CD14-positive monocyte (primary cell): ENCODE measurements around the gene IRS1. TPM values are rescaled to one million over a fixed set of nuclear protein-coding genes. Genes with fewer than 3 reads are reported as not detected.

ENCODE experiments used
- DNase-seq, 3 donors: peaks; one replicate each; pipeline ENCODE4 v3.0.0-alpha.2; 2011 to 2022
- H2AFZ ChIP-seq: 2 replicates; pipeline ENCODE4 v1.6.0; 2012; ENCODE audit warnings: mild to moderate bottlenecking, low read depth, low read length, inconsistent platforms; ENCODE audit not compliant: insufficient read depth, poor library complexity, severe bottlenecking
- H3K27ac ChIP-seq, 2 donors: 1 replicate in 1 of 2; 2 replicates in 1 of 2; pipeline ENCODE4 v1.5.1; 2012 to 2013; ENCODE audit warnings: low read length in 2 of 2, control low read depth in 1 of 2, inconsistent platforms in 1 of 2, low read depth in 1 of 2, mild to moderate bottlenecking in 1 of 2
- H3K27me3 ChIP-seq, 2 donors: one replicate each; pipeline versions ENCODE4 v1.6.0 to v1.6.1; 2011 to 2013; ENCODE audit warnings: low read length in 2 of 2; ENCODE audit not compliant: control insufficient read depth in 2 of 2, insufficient read depth in 2 of 2
- H3K36me3 ChIP-seq, 2 donors: replicated peaks in 1 of 2; 1 replicate in 1 of 2; 2 replicates in 1 of 2; pipeline versions ENCODE4 v1.5.1 to v1.6.1; 2012 to 2013; ENCODE audit warnings: low read length in 2 of 2, control low read depth in 1 of 2, inconsistent platforms in 1 of 2, mild to moderate bottlenecking in 1 of 2; ENCODE audit not compliant: insufficient read depth in 2 of 2, control insufficient read depth in 1 of 2
- H3K4me1 ChIP-seq, 2 donors: 1 replicate in 1 of 2; 2 replicates in 1 of 2; pipeline versions ENCODE4 v1.5.1 to v1.6.1; 2012 to 2013; ENCODE audit warnings: low read length in 2 of 2, control low read depth in 1 of 2, inconsistent platforms in 1 of 2, mild to moderate bottlenecking in 1 of 2, moderate library complexity in 1 of 2; ENCODE audit not compliant: insufficient read depth in 2 of 2, control insufficient read depth in 1 of 2
- H3K4me2 ChIP-seq: replicated peaks from 2 replicates; pipeline ENCODE3; 2012; ENCODE audit warnings: low read length, moderate library complexity, mild to moderate bottlenecking; ENCODE audit not compliant: poor library complexity, severe bottlenecking; ENCODE audit errors: extremely low read depth
- H3K4me3 ChIP-seq, 3 experiments: fragments of 200-600 bp in 1 of 3; sonication (generic) in 1 of 3; replicated peaks in 1 of 3; 1 replicate in 2 of 3; 2 replicates in 1 of 3; pipeline ENCODE4 v1.5.1; 2011 to 2013; ENCODE audit warnings: low read length in 3 of 3, mild to moderate bottlenecking in 3 of 3, control low read depth in 2 of 3, low read depth in 2 of 3, inconsistent platforms in 1 of 3, moderate library complexity in 1 of 3
- H3K79me2 ChIP-seq: 2 replicates; pipeline ENCODE4 v1.6.0; 2012; ENCODE audit warnings: mild to moderate bottlenecking, control low read depth, inconsistent platforms, low read length, moderate library complexity; ENCODE audit not compliant: insufficient read depth
- H3K9ac ChIP-seq: 2 replicates; pipeline ENCODE4 v1.6.0; 2017; ENCODE audit warnings: low read length, mild to moderate bottlenecking; ENCODE audit not compliant: insufficient read depth, poor library complexity, severe bottlenecking
- H3K9me3 ChIP-seq, 2 donors: replicated peaks in 1 of 2; 1 replicate in 1 of 2; 2 replicates in 1 of 2; pipeline versions ENCODE4 v1.5.1 to v1.6.1; 2012 to 2013; ENCODE audit warnings: low read length in 2 of 2, control low read depth in 1 of 2; ENCODE audit not compliant: control insufficient read depth in 1 of 2, insufficient read depth in 1 of 2
- H4K20me1 ChIP-seq: 2 replicates; pipeline ENCODE4 v1.6.0; 2012; ENCODE audit warnings: mild to moderate bottlenecking, low read length, control low read depth, moderate library complexity; ENCODE audit not compliant: insufficient read depth
- H3K27ac Mint-ChIP-seq, 7 donors: one replicate each; pipeline ENCODE4 v1.8.0; 2020; ENCODE audit warnings: mild to moderate bottlenecking in 7 of 7, mixed read lengths in 7 of 7, moderate library complexity in 6 of 7, inconsistent platforms in 2 of 7
- H3K27me3 Mint-ChIP-seq, 3 donors: one replicate each; pipeline ENCODE4 v1.8.0; 2021 to 2022; ENCODE audit warnings: low read depth in 3 of 3, mild to moderate bottlenecking in 3 of 3, mixed read lengths in 3 of 3, moderate library complexity in 3 of 3, inconsistent platforms in 1 of 3
- H3K36me3 Mint-ChIP-seq, 2 donors: one replicate each; pipeline ENCODE4 v1.8.0; 2020; ENCODE audit warnings: mixed read lengths in 2 of 2, inconsistent platforms in 1 of 2, mild to moderate bottlenecking in 1 of 2
- H3K4me1 Mint-ChIP-seq: one replicate; pipeline ENCODE4 v1.8.0; 2020; ENCODE audit warnings: mild to moderate bottlenecking, mixed read lengths
- H3K4me3 Mint-ChIP-seq, 2 donors: one replicate each; pipeline ENCODE4 v1.8.0; 2020; ENCODE audit warnings: mild to moderate bottlenecking in 2 of 2, mixed read lengths in 2 of 2, moderate library complexity in 1 of 2
- H3K9me3 Mint-ChIP-seq, 7 donors: one replicate each; pipeline ENCODE4 v1.8.0; 2020 to 2022; ENCODE audit warnings: mixed read lengths in 7 of 7, mild to moderate bottlenecking in 6 of 7, moderate library complexity in 6 of 7, inconsistent platforms in 2 of 7
- WGBS: methylation state at CpG from one replicate; pipeline ENCODE4 v1.1.5; 2013; ENCODE audit warnings: missing lambda C conversion rate; ENCODE audit not compliant: insufficient coverage; 5-methylcytosine and 5-hydroxymethylcytosine counted together
- intact Hi-C, 2 donors: fragments of 100-400 bp; cut with micrococcal nuclease; formaldehyde crosslinking; loops; one replicate each; pipeline versions ENCODE4 v1.15.0 to v1.15.1; 2023
- polyA plus RNA-seq, 3 donors: library from polyadenylated mRNA; depleted of rRNA in 1 of 3; unstranded in 2 of 3; stranded (reverse) in 1 of 3; fragments of 300-500 nt in 2 of 3; fragments of >200 nt in 1 of 3; fragmentation: Illumina TruSeq in 2 of 3; gene quantifications; 1 replicate in 2 of 3; 2 replicates in 1 of 3; pipeline ENCODE4 v1.2.3, GENCODE V29; 2012 to 2021
- TF ChIP-seq, protein P1 (sequence below): fragments of 200-600 bp; IDR thresholded peaks from one replicate; pipeline ENCODE4 v1.8.0; 2022; ENCODE audit warnings: antibody characterized with exemption, mild to moderate bottlenecking

IRS1 gene
- polyA plus RNA-seq, 3 donors, result 0.10 to 0.19 TPM; not detected in 1

DNA sequence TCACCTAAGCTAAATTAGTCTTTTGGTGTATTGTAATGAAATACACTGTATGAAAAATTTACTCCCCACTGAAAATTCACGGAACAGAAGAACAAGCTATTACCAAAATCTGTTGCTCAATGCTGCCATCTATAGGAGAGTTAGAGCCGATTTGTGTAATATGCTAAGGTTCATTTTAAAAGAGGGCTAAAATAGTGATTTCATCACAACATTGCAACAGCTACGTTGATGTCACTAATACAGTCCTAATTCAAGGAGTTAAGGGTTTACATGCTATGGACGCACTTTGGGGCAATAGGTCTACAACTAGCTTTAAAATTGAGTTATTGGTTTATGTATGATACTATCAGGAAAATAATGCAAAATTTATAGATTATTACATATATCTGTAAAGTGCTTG lies 3.0 kb upstream of the IRS1 start:
- WGBS, result no CpG with 5 or more reads among the region's 4 CpGs
- TF ChIP-seq, protein P1, sequence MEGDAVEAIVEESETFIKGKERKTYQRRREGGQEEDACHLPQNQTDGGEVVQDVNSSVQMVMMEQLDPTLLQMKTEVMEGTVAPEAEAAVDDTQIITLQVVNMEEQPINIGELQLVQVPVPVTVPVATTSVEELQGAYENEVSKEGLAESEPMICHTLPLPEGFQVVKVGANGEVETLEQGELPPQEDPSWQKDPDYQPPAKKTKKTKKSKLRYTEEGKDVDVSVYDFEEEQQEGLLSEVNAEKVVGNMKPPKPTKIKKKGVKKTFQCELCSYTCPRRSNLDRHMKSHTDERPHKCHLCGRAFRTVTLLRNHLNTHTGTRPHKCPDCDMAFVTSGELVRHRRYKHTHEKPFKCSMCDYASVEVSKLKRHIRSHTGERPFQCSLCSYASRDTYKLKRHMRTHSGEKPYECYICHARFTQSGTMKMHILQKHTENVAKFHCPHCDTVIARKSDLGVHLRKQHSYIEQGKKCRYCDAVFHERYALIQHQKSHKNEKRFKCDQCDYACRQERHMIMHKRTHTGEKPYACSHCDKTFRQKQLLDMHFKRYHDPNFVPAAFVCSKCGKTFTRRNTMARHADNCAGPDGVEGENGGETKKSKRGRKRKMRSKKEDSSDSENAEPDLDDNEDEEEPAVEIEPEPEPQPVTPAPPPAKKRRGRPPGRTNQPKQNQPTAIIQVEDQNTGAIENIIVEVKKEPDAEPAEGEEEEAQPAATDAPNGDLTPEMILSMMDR, result peak; percentile 79
- Mint-ChIP-seq H3K27ac (no peak overlapping the region), H3K4me1 (peaks cover 27% of the 10 kb centered on the region), H3K4me3 (no peak overlapping the region), H3K9me3 (peaks cover 4 to 24% (median 17%) of the 10 kb centered on the region in 7 donors), H3K27me3 (peaks cover 45 to 80% (median 50%) of the 10 kb centered on the region in 3 donors), H3K36me3 (peaks cover 6 to 13% of the 10 kb centered on the region in 2 donors)
- H4K20me1 ChIP-seq, result no peaks in the 10 kb centered on the region
- H3K9ac ChIP-seq, result no peak overlapping the region
- H3K4me3 ChIP-seq, result no peak overlapping the region
- peaks cover 31 to 44% of the 10 kb centered on the region in 2 donors for H3K4me1 ChIP-seq
- H3K27me3 ChIP-seq, result peaks cover 34 to 72% of the 10 kb centered on the region in 2 donors
- intact Hi-C loops, result loop anchor here (5.0 to 10.0 kb wide), 4 partner anchors 588 to 1138 kb away; no protein-coding TSS in a partner anchor
- H3K9me3 ChIP-seq, result peaks cover 8 to 15% of the 10 kb centered on the region in 2 donors
- no peak overlapping the region for H2AFZ ChIP-seq
- peak; percentile 73 to 93 (median 84) for DNase-seq
- H3K4me2 ChIP-seq, result no peak overlapping the region
- H3K27ac ChIP-seq, result no peak overlapping the region
- H3K36me3 ChIP-seq, result no peaks in the 10 kb centered on the region
- H3K79me2 ChIP-seq, result no peaks in the 10 kb centered on the region

DNA sequence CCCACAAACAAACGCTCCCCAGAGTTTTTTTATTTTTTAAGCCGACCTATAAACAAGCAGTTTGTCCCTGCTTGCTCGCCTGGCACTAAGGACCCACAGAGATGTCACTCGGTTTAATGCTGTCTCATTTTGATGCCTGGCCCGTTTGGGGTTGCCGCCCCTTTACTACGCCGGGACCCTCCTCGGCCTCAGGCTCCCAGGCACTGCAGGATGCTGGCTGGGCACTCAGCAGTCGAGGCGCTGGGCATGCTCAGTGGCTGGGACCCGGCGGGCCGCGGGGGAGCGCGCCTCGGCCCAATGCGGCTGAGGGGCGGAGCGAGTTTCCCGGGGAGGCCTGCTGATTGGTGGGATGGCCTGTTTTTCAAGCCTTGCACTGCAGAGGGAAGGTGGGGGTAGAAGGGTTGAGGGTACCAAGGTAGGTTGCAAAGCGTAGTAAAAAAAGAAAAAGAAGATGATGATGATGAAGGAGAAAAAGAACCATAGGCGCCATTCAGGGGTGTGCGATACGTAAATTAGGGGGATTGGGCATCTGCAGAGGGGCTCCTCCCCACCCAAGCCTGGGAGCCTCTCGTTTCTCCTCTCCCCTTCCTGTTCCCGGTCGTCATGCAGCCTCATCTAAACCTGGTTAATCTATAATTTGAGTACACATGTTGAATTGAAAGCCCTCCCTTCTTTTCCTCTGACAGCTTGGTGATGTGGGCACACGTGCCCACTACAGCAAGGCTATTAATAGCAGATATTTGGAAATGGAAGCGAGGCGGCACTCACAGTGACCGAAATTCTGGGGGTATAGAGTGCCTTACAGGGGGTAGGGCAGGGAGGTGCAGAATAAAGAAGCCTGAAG lies 1.5 kb upstream of the IRS1 start:
- Histone ChIP-seq H3K27ac (no peak overlapping the region), H2AFZ (peak overlapping the region; percentile 94), H3K4me2 (peak overlapping the region; percentile 92), H4K20me1 (no peaks in the 10 kb centered on the region), H3K36me3 (no peaks in the 10 kb centered on the region), H3K9me3 (peaks cover 17 to 19% of the 10 kb centered on the region in 2 donors), H3K4me3 (peak overlapping the region in 2 of 3 experiments; percentile 11 to 87), H3K27me3 (peaks cover 29 to 73% of the 10 kb centered on the region in 2 donors), H3K79me2 (no peaks in the 10 kb centered on the region), H3K9ac (no peak overlapping the region), H3K4me1 (peaks cover 31 to 44% of the 10 kb centered on the region in 2 donors)
- H3K4me1 Mint-ChIP-seq, result peaks cover 27% of the 10 kb centered on the region
- peaks cover 10 to 36% (median 25%) of the 10 kb centered on the region in 7 donors for H3K9me3 Mint-ChIP-seq
- peak overlapping the region in 1 of 7 donors; percentile 56 for H3K27ac Mint-ChIP-seq
- intact Hi-C loops, result loop anchor here (5.0 to 10.0 kb wide), 4 partner anchors 586 to 1136 kb away; no protein-coding TSS in a partner anchor
- peaks cover 53 to 86% (median 58%) of the 10 kb centered on the region in 3 donors for H3K27me3 Mint-ChIP-seq
- peaks cover 13% of the 10 kb centered on the region in 2 donors for H3K36me3 Mint-ChIP-seq
- TF ChIP-seq, protein P1, result no peak
- peak in 1 of 3 donors; percentile 17 for DNase-seq
- H3K4me3 Mint-ChIP-seq, result peak overlapping the region; percentile 80 to 92
- 3% methylated on average over 27 of the region's 33 CpGs for WGBS
